ENCODE results near the gene MTHFD2L.

DNA sequence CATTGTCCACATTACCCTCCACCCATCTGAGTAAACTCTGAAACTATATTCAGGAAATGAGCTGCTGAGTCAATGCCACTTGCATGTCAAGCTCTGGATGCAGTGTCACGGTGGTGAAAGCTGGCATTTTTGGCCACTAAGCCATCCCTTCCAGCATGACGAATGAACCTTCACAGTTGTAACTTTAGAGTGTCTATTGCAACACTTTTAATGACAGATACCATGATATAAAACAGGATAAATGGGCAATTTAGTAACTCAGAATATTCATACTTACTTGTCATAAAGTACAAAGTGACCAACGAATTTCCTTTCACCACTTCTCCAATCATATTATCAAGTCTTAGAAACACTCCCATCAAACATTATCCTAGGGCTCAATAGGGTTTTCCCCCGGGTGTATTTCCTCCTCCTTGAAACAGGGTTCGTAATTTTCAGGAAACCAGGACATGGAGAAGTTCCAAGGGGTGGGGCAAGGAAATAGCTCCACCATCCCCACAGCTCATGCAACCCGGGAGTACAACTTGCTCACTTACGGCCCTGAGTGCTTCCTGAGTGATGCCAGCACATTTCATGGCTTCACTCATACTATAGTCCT, 73.1 kb downstream of the MTHFD2L start:
- TF ChIP-seq, protein P1, sequence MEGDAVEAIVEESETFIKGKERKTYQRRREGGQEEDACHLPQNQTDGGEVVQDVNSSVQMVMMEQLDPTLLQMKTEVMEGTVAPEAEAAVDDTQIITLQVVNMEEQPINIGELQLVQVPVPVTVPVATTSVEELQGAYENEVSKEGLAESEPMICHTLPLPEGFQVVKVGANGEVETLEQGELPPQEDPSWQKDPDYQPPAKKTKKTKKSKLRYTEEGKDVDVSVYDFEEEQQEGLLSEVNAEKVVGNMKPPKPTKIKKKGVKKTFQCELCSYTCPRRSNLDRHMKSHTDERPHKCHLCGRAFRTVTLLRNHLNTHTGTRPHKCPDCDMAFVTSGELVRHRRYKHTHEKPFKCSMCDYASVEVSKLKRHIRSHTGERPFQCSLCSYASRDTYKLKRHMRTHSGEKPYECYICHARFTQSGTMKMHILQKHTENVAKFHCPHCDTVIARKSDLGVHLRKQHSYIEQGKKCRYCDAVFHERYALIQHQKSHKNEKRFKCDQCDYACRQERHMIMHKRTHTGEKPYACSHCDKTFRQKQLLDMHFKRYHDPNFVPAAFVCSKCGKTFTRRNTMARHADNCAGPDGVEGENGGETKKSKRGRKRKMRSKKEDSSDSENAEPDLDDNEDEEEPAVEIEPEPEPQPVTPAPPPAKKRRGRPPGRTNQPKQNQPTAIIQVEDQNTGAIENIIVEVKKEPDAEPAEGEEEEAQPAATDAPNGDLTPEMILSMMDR (IDR thresholded peaks at IDR 0.05; ENCODE audit: borderline replicate concordance, extremely low read depth, low read length, poor library complexity, severe bottlenecking): no peak
- no peak for TF ChIP-seq EZH2 (IDR thresholded peaks at IDR 0.05; ENCODE audit: borderline replicate concordance, low read depth, low read length, severe bottlenecking)
